Measurements from ENCODE around the gene AK3.
"Not testable (repeated sequence)": the region's sequence is repeated elsewhere in the genome, so short reads cannot be mapped to it uniquely, and the experiment has no call there.

Gene AK3

GRCh38 chr9:4762886-4763541 lies 22.0 kb upstream of the AK3 start:
- no peak for FAIRE-seq
- TF ChIP-seq CTCF (IDR thresholded peaks at IDR 0.05; ENCODE audit: insufficient read depth, missing control alignments), result no peak

GRCh38 chr9:4762108-4762885 lies 21.3 kb upstream of the AK3 start:
- peak; percentile 96 for TF ChIP-seq CTCF (IDR thresholded peaks at IDR 0.05; ENCODE audit: insufficient read depth, missing control alignments)
- peak; percentile 77 for FAIRE-seq

More at GRCh38 chr9:4762886-4763541, 22.0 kb upstream of the AK3 start:
- no peak for DNase-seq (ENCODE audit: insufficient read length, low spot score)

GRCh38 chr9:4760122-4760521 lies 19.1 kb upstream of the AK3 start:
- DNase-seq (ENCODE audit: insufficient read length, low spot score) (no peak), FAIRE-seq (no peak)
- no peak for TF ChIP-seq CTCF (IDR thresholded peaks at IDR 0.05; ENCODE audit: insufficient read depth, missing control alignments)

More at GRCh38 chr9:4762108-4762885, 21.3 kb upstream of the AK3 start:
- DNase-seq (ENCODE audit: insufficient read length, low spot score), result peak; percentile 41

- FAIRE-seq (no peak), DNase-seq (ENCODE audit: insufficient read length, low spot score) (no peak)
- no peak for TF ChIP-seq CTCF (IDR thresholded peaks at IDR 0.05; ENCODE audit: insufficient read depth, missing control alignments)
These were observed 15.4 kb upstream of the AK3 start for GRCh38 chr9:4756420-4756819.

GRCh38 chr9:4755026-4755609 lies 14.1 kb upstream of the AK3 start:
- no peak for TF ChIP-seq CTCF (IDR thresholded peaks at IDR 0.05; ENCODE audit: insufficient read depth, missing control alignments)
- DNase-seq (ENCODE audit: insufficient read length, low spot score), result no peak
- FAIRE-seq, result no peak

- FAIRE-seq; DNase-seq (ENCODE audit: insufficient read length, low spot score): not testable (repeated sequence)
These were observed 13.5 kb upstream of the AK3 start for GRCh38 chr9:4754530-4754929.

- DNase-seq (ENCODE audit: insufficient read length, low spot score), result no peak
- no peak for FAIRE-seq
These were observed 9.1 kb upstream of the AK3 start for GRCh38 chr9:4750023-4750673.

More at GRCh38 chr9:4750023-4750673, 9.1 kb upstream of the AK3 start:
- peak; percentile 71 for TF ChIP-seq CTCF (IDR thresholded peaks at IDR 0.05; ENCODE audit: insufficient read depth, missing control alignments)
